NT2/D1 (cell line): Measurements from ENCODE around the gene DCAF11.

Experiments used
- DNase-seq: peaks from one replicate; pipeline ENCODE4 v3.0.0-alpha.2; 2011; ENCODE audit warnings: low read depth, low spot score
- H3K27me3 ChIP-seq: 2 replicates; pipeline ENCODE4 v1.6.0; 2011; ENCODE audit warnings: mild to moderate bottlenecking; ENCODE audit not compliant: insufficient read length, insufficient read depth
- H3K36me3 ChIP-seq: 2 replicates; pipeline ENCODE4 v1.6.1; 2011; ENCODE audit warnings: mild to moderate bottlenecking, low read length, mixed read lengths; ENCODE audit not compliant: insufficient read depth, insufficient read length
- H3K4me1 ChIP-seq: 2 replicates; pipeline ENCODE4 v1.5.1; 2011; ENCODE audit not compliant: insufficient read depth, insufficient read length
- H3K4me3 ChIP-seq: 2 replicates; pipeline ENCODE4 v1.5.1; 2011; ENCODE audit warnings: low read depth; ENCODE audit not compliant: insufficient read length
- H3K9ac ChIP-seq: 2 replicates; pipeline ENCODE4 v1.6.0; 2011; ENCODE audit warnings: low read depth; ENCODE audit not compliant: insufficient read length
- H3K9me3 ChIP-seq: 2 replicates; pipeline ENCODE4 v1.5.1; 2011; ENCODE audit warnings: mild to moderate bottlenecking, low read length; ENCODE audit not compliant: insufficient read depth
- SUZ12 ChIP-seq: IDR thresholded peaks from 2 replicates; pipeline ENCODE4 v1.6.1; 2011; ENCODE audit not compliant: insufficient read length, insufficient read depth; ENCODE audit errors: extremely low read depth
- YY1 ChIP-seq: IDR thresholded peaks from 2 replicates; pipeline ENCODE4 v1.6.1; 2011; ENCODE audit not compliant: insufficient read length, insufficient read depth
- ZNF274 ChIP-seq: IDR thresholded peaks from 2 replicates; pipeline ENCODE4 v1.6.1; 2011; ENCODE audit warnings: mild to moderate bottlenecking, low read depth, low read length

The DCAF11 gene

GRCh38 chr14:24129410-24129998 lies 14.9 kb downstream of the DCAF11 start:
- no peak for DNase-seq
- H3K27me3 ChIP-seq, result no peaks in the 10 kb centered on the region
- H3K4me1 ChIP-seq, result peaks cover 7% of the 10 kb centered on the region
- TF ChIP-seq YY1 (no peak), ZNF274 (no peak), SUZ12 (no peak)
- no peak overlapping the region for H3K4me3 ChIP-seq
- H3K36me3 ChIP-seq, result no peaks in the 10 kb centered on the region
- H3K9me3 ChIP-seq, result no peaks in the 10 kb centered on the region
- H3K9ac ChIP-seq, result no peak overlapping the region

GRCh38 chr14:24130380-24130716 lies 15.8 kb downstream of the DCAF11 start, which contains the start of gene FITM1:
Gene FITM1 (plus strand): TSS chr14:24130659. CDS start chr14:24131564, 905 bp downstream.
- Histone ChIP-seq H3K27me3 (peaks cover 3% of the 10 kb centered on the region), H3K9ac (no peak within 1 kb of the TSS), H3K4me3 (no peak within 1 kb of the TSS), H3K9me3 (no peaks in the 10 kb centered on the region), H3K4me1 (peaks cover 7% of the 10 kb centered on the region), H3K36me3 (no peaks in the 10 kb centered on the region)
- TF ChIP-seq ZNF274, result no peak
- TF ChIP-seq SUZ12, result no peak
- no peak for TF ChIP-seq YY1
- no peak for DNase-seq

DNA sequence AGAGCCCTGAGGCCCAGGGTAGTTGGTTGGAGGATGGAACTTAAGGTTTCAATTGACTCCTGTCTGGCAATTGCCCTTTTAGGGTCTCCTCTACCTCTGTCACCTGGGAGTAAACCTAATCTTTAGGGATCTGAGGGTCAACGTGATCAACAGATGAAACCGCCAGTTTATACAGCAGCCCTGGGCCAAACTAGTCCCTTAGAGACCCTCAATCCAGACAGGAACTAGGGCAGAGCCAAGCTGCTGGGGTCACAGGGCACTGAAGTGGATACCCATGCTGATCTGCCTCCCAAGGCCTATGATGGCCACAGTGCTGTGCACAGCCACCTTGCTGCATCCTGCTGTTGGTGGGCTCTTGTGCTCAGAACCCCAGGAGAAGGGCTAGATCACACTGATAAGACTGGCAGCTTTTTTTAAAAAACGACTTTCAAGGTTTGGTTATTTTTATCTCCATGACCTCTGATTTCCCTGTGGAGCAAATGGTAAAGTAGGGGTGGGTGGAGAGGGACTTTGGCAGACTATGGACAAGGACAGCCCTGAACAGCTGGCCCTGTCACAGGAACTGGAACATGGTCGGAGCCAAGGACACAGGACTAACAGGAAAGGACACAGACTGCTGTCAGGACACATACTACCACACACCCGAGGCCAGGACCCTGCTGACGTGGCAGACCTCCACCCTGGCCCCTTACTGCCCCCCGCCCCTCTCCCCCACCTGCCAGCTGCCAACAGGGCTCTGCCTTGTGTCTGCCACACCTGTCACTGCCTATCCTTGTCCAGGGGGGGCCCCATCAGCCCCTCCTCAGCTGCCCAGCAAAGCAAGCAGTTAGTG lies 16.4 kb downstream of the DCAF11 start:
- H3K4me3 ChIP-seq, result no peak overlapping the region
- no peaks in the 10 kb centered on the region for H3K36me3 ChIP-seq
- no peaks in the 10 kb centered on the region for H3K9me3 ChIP-seq
- TF ChIP-seq YY1 (no peak), ZNF274 (no peak), SUZ12 (no peak)
- DNase-seq, result no peak
- H3K9ac ChIP-seq, result no peak overlapping the region
- peaks cover 4% of the 10 kb centered on the region for H3K27me3 ChIP-seq
- H3K4me1 ChIP-seq, result peaks cover 7% of the 10 kb centered on the region

DNA sequence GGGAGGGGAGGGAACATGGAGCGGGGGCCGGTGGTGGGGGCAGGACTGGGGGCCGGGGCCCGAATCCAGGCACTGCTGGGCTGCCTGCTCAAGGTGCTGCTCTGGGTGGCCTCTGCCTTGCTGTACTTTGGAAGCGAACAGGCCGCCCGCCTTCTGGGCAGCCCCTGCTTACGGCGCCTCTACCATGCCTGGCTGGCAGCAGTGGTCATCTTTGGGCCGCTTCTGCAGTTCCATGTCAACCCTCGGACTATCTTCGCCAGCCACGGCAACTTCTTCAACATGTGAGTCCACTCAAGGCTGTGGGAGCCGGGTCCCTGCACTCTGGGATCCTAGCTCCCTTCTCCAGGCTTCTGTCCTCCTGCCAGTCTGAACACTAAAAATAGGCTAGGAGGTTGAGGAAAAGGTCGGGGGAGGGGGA lies 17.0 kb downstream of the DCAF11 start:
- no peak for TF ChIP-seq SUZ12
- TF ChIP-seq ZNF274, result no peak
- TF ChIP-seq YY1, result no peak
- DNase-seq, result no peak
- no peak overlapping the region for H3K4me3 ChIP-seq
- H3K27me3 ChIP-seq, result peaks cover 4% of the 10 kb centered on the region
- H3K9ac ChIP-seq, result no peak overlapping the region
- H3K4me1 ChIP-seq, result peaks cover 7% of the 10 kb centered on the region
- H3K36me3 ChIP-seq, result no peaks in the 10 kb centered on the region
- H3K9me3 ChIP-seq, result no peaks in the 10 kb centered on the region

DNA sequence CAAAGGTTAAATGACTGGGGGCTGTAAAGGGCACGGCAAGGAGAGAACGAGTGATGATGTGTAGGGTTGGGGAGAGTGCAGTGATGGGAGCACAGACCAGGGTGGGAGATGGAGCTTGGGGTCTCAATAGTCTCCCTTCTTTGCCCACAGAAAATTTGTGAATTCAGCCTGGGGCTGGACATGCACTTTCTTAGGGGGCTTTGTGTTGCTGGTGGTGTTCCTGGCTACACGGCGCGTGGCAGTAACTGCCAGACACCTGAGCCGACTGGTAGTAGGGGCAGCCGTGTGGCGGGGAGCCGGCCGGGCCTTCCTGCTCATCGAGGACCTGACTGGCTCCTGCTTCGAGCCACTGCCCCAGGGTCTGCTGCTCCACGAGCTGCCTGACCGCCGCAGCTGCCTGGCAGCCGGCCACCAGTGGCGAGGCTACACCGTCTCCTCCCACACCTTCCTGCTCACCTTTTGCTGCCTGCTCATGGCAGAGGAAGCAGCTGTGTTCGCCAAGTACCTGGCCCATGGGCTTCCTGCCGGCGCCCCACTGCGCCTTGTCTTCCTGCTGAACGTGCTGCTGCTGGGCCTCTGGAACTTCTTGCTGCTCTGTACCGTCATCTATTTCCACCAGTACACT lies 17.6 kb downstream of the DCAF11 start:
- Histone ChIP-seq H3K36me3 (no peaks in the 10 kb centered on the region), H3K4me3 (no peak overlapping the region)
- no peak for DNase-seq

GRCh38 chr14:24132976-24133375 lies 18.4 kb downstream of the DCAF11 start:
- H3K9me3 ChIP-seq, result no peaks in the 10 kb centered on the region
- no peak overlapping the region for H3K4me3 ChIP-seq

More for the DNA sequence above, 17.6 kb downstream of the DCAF11 start:
- no peak overlapping the region for H3K9ac ChIP-seq
- peaks cover 4% of the 10 kb centered on the region for H3K27me3 ChIP-seq
- H3K9me3 ChIP-seq, result no peaks in the 10 kb centered on the region
- H3K4me1 ChIP-seq, result peaks cover 7% of the 10 kb centered on the region
- TF ChIP-seq ZNF274 (no peak), YY1 (no peak), SUZ12 (no peak)

DNA sequence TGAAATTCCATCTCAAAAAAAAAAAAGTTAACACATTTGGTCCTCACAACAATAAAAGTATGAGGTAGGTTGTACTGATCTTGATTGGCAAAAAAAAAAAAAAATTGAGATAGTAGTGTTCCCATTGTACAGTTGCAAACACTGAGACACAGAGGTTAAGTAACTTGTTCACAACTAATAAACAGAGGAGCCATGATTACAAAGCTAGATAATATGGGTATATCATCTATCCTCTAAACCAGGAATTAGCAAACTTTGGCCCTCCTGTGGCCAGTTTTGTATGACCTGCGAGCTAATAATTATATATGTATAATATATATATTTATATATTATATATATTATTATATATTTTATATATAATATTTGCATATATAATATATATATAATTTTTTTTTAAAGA lies 19.2 kb downstream of the DCAF11 start:
- peaks cover 15% of the 10 kb centered on the region for H3K36me3 ChIP-seq
- TF ChIP-seq YY1 (no peak), SUZ12 (no peak), ZNF274 (no peak)
- no peak for DNase-seq
- peaks cover 7% of the 10 kb centered on the region for H3K4me1 ChIP-seq
- peaks cover 4% of the 10 kb centered on the region for H3K27me3 ChIP-seq
- no peak overlapping the region for H3K9ac ChIP-seq
- no peak overlapping the region for H3K4me3 ChIP-seq
- H3K9me3 ChIP-seq, result no peaks in the 10 kb centered on the region

More at GRCh38 chr14:24132976-24133375, 18.4 kb downstream of the DCAF11 start:
- Histone ChIP-seq H3K36me3 (peaks cover 8% of the 10 kb centered on the region), H3K4me1 (peaks cover 7% of the 10 kb centered on the region), H3K27me3 (peaks cover 4% of the 10 kb centered on the region), H3K9ac (no peak overlapping the region)
- DNase-seq, result no peak
- TF ChIP-seq YY1 (no peak), SUZ12 (no peak), ZNF274 (no peak)
